ENCODE data around the gene KPNA4.

The KPNA4 gene

DNA sequence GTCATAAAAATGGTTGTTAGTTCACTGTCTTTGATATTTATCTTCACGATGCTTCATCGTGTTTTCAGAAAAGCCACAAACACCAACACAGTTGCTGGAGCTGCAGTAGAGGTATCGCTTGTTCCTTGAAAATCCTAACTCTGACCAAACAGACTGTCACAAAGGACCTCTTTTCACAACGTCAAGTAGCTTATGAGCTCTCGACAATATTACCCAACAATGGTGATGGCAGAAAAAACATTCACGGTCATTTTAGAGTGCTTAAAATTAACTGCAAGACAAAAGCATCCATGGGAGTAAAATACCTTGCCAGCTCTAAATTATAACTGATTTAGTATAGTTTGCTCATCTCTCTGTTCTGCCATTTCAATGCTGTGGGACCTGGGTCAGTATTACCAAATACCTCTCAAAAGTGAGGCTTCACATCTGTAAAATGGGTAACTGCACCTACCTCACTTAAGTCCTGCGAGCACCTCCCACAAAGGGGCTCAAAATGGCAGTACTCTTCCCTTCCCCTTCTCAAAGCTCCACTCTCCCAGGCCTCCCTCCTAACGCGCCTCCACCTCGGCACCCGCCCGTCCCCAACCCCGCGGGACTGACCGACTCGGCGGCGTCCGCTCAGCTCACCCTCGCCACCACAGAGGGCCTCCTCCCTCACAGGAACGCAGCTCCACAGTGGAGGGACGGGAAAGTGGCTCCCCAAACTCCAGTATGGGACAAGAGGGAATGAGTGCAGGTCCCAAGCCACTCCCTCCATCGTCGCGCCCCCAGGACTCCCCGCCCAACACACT lies 116.3 kb downstream of the KPNA4 start:
- TF ChIP-seq, protein P1, sequence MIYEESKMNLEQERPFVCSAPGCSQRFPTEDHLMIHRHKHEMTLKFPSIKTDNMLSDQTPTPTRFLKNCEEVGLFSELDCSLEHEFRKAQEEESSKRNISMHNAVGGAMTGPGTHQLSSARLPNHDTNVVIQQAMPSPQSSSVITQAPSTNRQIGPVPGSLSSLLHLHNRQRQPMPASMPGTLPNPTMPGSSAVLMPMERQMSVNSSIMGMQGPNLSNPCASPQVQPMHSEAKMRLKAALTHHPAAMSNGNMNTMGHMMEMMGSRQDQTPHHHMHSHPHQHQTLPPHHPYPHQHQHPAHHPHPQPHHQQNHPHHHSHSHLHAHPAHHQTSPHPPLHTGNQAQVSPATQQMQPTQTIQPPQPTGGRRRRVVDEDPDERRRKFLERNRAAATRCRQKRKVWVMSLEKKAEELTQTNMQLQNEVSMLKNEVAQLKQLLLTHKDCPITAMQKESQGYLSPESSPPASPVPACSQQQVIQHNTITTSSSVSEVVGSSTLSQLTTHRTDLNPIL (CRISPR knock-in tag; IDR thresholded peaks at IDR 0.05; ENCODE audit: low read depth): no peak
- TF ChIP-seq SNAI2 (CRISPR knock-in tag; IDR thresholded peaks at IDR 0.05) (no peak), ZC3H10 (CRISPR knock-in tag; IDR thresholded peaks at IDR 0.05) (no peak), TOX (CRISPR knock-in tag; IDR thresholded peaks at IDR 0.05; ENCODE audit: borderline replicate concordance) (no peak), PPARA (CRISPR knock-in tag; IDR thresholded peaks at IDR 0.05; ENCODE audit: borderline replicate concordance) (no peak), TSHZ2 (CRISPR knock-in tag; IDR thresholded peaks at IDR 0.05) (no peak), OSR1 (CRISPR knock-in tag; IDR thresholded peaks at IDR 0.05) (no peak), ZFP3 (CRISPR knock-in tag; IDR thresholded peaks at IDR 0.05) (no peak), ARNTL (CRISPR knock-in tag; IDR thresholded peaks at IDR 0.05; ENCODE audit: borderline replicate concordance, low read depth) (no peak), ZNF70 (CRISPR knock-in tag; IDR thresholded peaks at IDR 0.05) (no peak), BACH2 (CRISPR knock-in tag; IDR thresholded peaks at IDR 0.05; ENCODE audit: borderline replicate concordance) (no peak), ISL1 (CRISPR knock-in tag; IDR thresholded peaks at IDR 0.05) (no peak), ZNF565 (CRISPR knock-in tag; conservative IDR thresholded peaks at IDR 0.05; ENCODE audit: low read depth) (no peak), PATZ1 (CRISPR knock-in tag; IDR thresholded peaks at IDR 0.05; ENCODE audit: borderline replicate concordance) (no peak), ZFP30 (CRISPR knock-in tag; IDR thresholded peaks at IDR 0.05) (no peak), GLIS3 (CRISPR knock-in tag; IDR thresholded peaks at IDR 0.05) (no peak)
- TF ChIP-seq, protein P2, sequence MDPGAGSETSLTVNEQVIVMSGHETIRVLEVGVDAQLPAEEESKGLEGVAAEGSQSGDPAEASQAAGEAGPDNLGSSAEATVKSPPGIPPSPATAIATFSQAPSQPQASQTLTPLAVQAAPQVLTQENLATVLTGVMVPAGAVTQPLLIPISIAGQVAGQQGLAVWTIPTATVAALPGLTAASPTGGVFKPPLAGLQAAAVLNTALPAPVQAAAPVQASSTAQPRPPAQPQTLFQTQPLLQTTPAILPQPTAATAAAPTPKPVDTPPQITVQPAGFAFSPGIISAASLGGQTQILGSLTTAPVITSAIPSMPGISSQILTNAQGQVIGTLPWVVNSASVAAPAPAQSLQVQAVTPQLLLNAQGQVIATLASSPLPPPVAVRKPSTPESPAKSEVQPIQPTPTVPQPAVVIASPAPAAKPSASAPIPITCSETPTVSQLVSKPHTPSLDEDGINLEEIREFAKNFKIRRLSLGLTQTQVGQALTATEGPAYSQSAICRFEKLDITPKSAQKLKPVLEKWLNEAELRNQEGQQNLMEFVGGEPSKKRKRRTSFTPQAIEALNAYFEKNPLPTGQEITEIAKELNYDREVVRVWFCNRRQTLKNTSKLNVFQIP (CRISPR knock-in tag; IDR thresholded peaks at IDR 0.05; ENCODE audit: borderline replicate concordance, low read depth): no peak
- ATAC-seq: peak; percentile 78

GRCh38 chr3:160447544-160447943 lies 117.8 kb downstream of the KPNA4 start:
- no peak for ATAC-seq
- TF ChIP-seq ZFP30 (CRISPR knock-in tag; IDR thresholded peaks at IDR 0.05): no peak
- TF ChIP-seq ISL1 (CRISPR knock-in tag; IDR thresholded peaks at IDR 0.05): no peak

DNA sequence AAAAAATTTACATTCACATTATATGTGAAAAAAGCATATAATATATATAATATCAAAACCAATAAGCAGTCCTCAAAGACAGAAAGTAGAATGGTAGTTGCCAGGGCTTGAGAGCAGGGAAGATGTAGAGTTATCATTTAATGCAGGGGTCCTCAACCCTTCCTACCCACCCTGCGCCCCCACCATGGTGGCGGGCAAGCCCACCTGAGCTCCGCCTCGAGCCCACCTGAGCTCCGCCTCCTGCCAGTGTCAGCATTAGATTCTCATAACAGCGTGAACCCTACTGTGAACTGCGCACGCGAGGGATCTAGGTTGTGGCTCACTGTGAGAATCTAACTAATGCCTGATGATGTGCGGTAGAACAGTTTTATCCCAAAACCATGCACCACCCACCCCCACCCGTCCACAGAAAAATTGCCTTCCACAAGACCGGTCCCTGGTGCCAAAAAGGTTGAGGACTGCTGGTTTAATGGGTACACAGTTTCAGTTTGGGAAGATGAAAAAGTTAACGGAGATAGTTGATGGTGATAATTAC lies 118.8 kb downstream of the KPNA4 start:
- TF ChIP-seq SNAI2 (CRISPR knock-in tag; IDR thresholded peaks at IDR 0.05) (no peak), ZC3H10 (CRISPR knock-in tag; IDR thresholded peaks at IDR 0.05) (no peak), ISL1 (CRISPR knock-in tag; IDR thresholded peaks at IDR 0.05) (no peak), PPARA (CRISPR knock-in tag; IDR thresholded peaks at IDR 0.05; ENCODE audit: borderline replicate concordance) (no peak), BACH2 (CRISPR knock-in tag; IDR thresholded peaks at IDR 0.05; ENCODE audit: borderline replicate concordance) (no peak), TOX (CRISPR knock-in tag; IDR thresholded peaks at IDR 0.05; ENCODE audit: borderline replicate concordance) (no peak), TCF4 (CRISPR knock-in tag; IDR thresholded peaks at IDR 0.05; ENCODE audit: borderline replicate concordance) (no peak), ZNF8 (CRISPR knock-in tag; IDR thresholded peaks at IDR 0.05) (no peak), PATZ1 (CRISPR knock-in tag; IDR thresholded peaks at IDR 0.05; ENCODE audit: borderline replicate concordance) (no peak), GLIS3 (CRISPR knock-in tag; IDR thresholded peaks at IDR 0.05) (no peak), ARNTL (CRISPR knock-in tag; IDR thresholded peaks at IDR 0.05; ENCODE audit: borderline replicate concordance, low read depth) (no peak), ZFP3 (CRISPR knock-in tag; IDR thresholded peaks at IDR 0.05) (no peak), ESRRG (CRISPR knock-in tag; IDR thresholded peaks at IDR 0.05) (no peak), ZFP30 (CRISPR knock-in tag; IDR thresholded peaks at IDR 0.05) (no peak), TSHZ2 (CRISPR knock-in tag; IDR thresholded peaks at IDR 0.05) (no peak), ZNF565 (CRISPR knock-in tag; conservative IDR thresholded peaks at IDR 0.05; ENCODE audit: low read depth) (no peak)
- TF ChIP-seq, protein P3, sequence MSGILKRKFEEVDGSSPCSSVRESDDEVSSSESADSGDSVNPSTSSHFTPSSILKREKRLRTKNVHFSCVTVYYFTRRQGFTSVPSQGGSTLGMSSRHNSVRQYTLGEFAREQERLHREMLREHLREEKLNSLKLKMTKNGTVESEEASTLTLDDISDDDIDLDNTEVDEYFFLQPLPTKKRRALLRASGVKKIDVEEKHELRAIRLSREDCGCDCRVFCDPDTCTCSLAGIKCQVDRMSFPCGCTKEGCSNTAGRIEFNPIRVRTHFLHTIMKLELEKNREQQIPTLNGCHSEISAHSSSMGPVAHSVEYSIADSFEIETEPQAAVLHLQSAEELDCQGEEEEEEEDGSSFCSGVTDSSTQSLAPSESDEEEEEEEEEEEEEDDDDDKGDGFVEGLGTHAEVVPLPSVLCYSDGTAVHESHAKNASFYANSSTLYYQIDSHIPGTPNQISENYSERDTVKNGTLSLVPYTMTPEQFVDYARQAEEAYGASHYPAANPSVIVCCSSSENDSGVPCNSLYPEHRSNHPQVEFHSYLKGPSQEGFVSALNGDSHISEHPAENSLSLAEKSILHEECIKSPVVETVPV (CRISPR knock-in tag; IDR thresholded peaks at IDR 0.05): no peak
- ATAC-seq: no peak

Measured in SK-N-SH treated with all-trans-retinoic acid at 6 μM for 48 hours (cell line).